MCF 10A (cell line): ENCODE measurements around the gene ASTN2. TPM values are rescaled to one million over a fixed set of nuclear protein-coding genes. Genes with fewer than 3 reads are reported as not detected.

Source experiments
- BruUV-seq: library from RNA; stranded (reverse); fragments of 400-500 nt; replicated peaks from 2 replicates; lab custom pipeline; 2021; lab: Mats Ljungman, UMichigan
- CTCF ChIA-PET: fragments of 300-600 bp; sonication (Branson Sonifier 250); formaldehyde crosslinking; extraction: SDS; loops from one replicate; lab custom pipeline; 2021; ENCODE audit warnings: antibody characterized with exemption, inconsistent platforms; lab: Yijun Ruan, JAX
- POLR2A ChIA-PET: fragments of 300-600, 350-650 bp; sonication (Branson Sonifier 250); formaldehyde crosslinking; extraction: SDS; loops from one replicate; lab custom pipeline; 2020; ENCODE audit warnings: antibody characterized with exemption, inconsistent platforms; lab: Yijun Ruan, JAX
- DNase-seq: peaks from one replicate; pipeline ENCODE4 v3.0.0-alpha.2; 2018; ENCODE audit not compliant: unreplicated experiment
- H3K27ac Mint-ChIP-seq: one replicate; pipeline ENCODE4 v1.8.0; 2022; ENCODE audit warnings: mild to moderate bottlenecking, low read depth, mixed read lengths; ENCODE audit not compliant: unreplicated experiment
- H3K27me3 Mint-ChIP-seq: one replicate; pipeline ENCODE4 v1.8.0; 2022; ENCODE audit warnings: mixed read lengths; ENCODE audit not compliant: insufficient read depth, unreplicated experiment
- H3K36me3 Mint-ChIP-seq: one replicate; pipeline ENCODE4 v1.8.0; 2022; ENCODE audit warnings: mild to moderate bottlenecking, moderate library complexity, mixed read lengths; ENCODE audit not compliant: insufficient read depth, unreplicated experiment
- H3K4me1 Mint-ChIP-seq: one replicate; pipeline ENCODE4 v1.8.0; 2022; ENCODE audit warnings: mixed read lengths; ENCODE audit not compliant: insufficient read depth, unreplicated experiment
- H3K4me3 Mint-ChIP-seq: one replicate; pipeline ENCODE4 v1.8.0; 2022; ENCODE audit warnings: mild to moderate bottlenecking, moderate library complexity, mixed read lengths; ENCODE audit not compliant: unreplicated experiment
- H3K9me3 Mint-ChIP-seq: one replicate; pipeline ENCODE4 v1.8.0; 2022; ENCODE audit warnings: mixed read lengths; ENCODE audit not compliant: unreplicated experiment
- CTCF ChIP-seq: fragments of 200-600 bp; IDR thresholded peaks from one replicate; pipeline ENCODE4 v1.8.0; 2022; ENCODE audit warnings: antibody characterized with exemption, mild to moderate bottlenecking; ENCODE audit not compliant: unreplicated experiment
- intact Hi-C: fragments of 100-400 bp; cut with micrococcal nuclease; formaldehyde crosslinking; loops from 2 replicates; pipeline ENCODE4 v1.14.1; 2022
- total RNA-seq: library from RNA; stranded (reverse); gene quantifications from 2 replicates; pipeline ENCODE4 v1.2.3, GENCODE V29; 2022

ASTN2 gene
- total RNA-seq, 1 experiment from 2014 or later: 1.8 TPM

GRCh38 chr9:117028103-117028858 lies 386.6 kb downstream of the ASTN2 start:
- ChIA-PET POLR2A (no interaction called here), CTCF (interaction anchor here (0.6 to 0.7 kb wide), 2 partner anchors 46 to 601 kb away, joined by 3 read pairs; no protein-coding TSS in a partner anchor)
- Mint-ChIP-seq H3K36me3 (no peaks in the 10 kb centered on the region), H3K27ac (no peak overlapping the region), H3K9me3 (no peaks in the 10 kb centered on the region), H3K4me3 (no peak overlapping the region), H3K27me3 (no peaks in the 10 kb centered on the region), H3K4me1 (no peaks in the 10 kb centered on the region)
- BruUV-seq: no TSS peak
- no peak for DNase-seq
- intact Hi-C loops: no loop called here
- TF ChIP-seq CTCF: no peak

- DNase-seq: peak; percentile 20
- Mint-ChIP-seq H3K27me3 (no peaks in the 10 kb centered on the region), H3K4me1 (no peaks in the 10 kb centered on the region), H3K4me3 (no peak overlapping the region), H3K36me3 (no peaks in the 10 kb centered on the region), H3K9me3 (no peaks in the 10 kb centered on the region), H3K27ac (no peak overlapping the region)
- POLR2A ChIA-PET: interaction anchor here (0.5 kb wide), 1 partner anchor 383 kb away, joined by 3 read pairs; no protein-coding TSS in a partner anchor
- CTCF ChIA-PET: interaction anchor here (1.1 to 1.2 kb wide), 2 partner anchors 160 to 286 kb away, joined by 3 to 4 read pairs; no protein-coding TSS in a partner anchor
- no TSS peak for BruUV-seq
- no peak for TF ChIP-seq CTCF
- intact Hi-C loops: no loop called here
Measured at GRCh38 chr9:117021906-117022305, 393.0 kb downstream of the ASTN2 start.

- ChIA-PET CTCF (interaction anchor here (0.7 to 0.8 kb wide), 2 partner anchors 106 to 306 kb away, joined by 3 to 4 read pairs; no protein-coding TSS in a partner anchor), POLR2A (no interaction called here)
- BruUV-seq: no TSS peak
- no peak for TF ChIP-seq CTCF
- no peaks in the 10 kb centered on the region for H3K9me3 Mint-ChIP-seq
- DNase-seq: no peak
- no peak overlapping the region for H3K27ac Mint-ChIP-seq
- H3K36me3 Mint-ChIP-seq: no peaks in the 10 kb centered on the region
- intact Hi-C loops: no loop called here
- H3K4me1 Mint-ChIP-seq: no peaks in the 10 kb centered on the region
- H3K4me3 Mint-ChIP-seq: no peak overlapping the region
- no peaks in the 10 kb centered on the region for H3K27me3 Mint-ChIP-seq
Measured at GRCh38 chr9:117018966-117019617, 395.8 kb downstream of the ASTN2 start.

GRCh38 chr9:117017414-117017985 lies 397.4 kb downstream of the ASTN2 start:
- Mint-ChIP-seq H3K27ac (no peak overlapping the region), H3K4me1 (no peaks in the 10 kb centered on the region), H3K36me3 (no peaks in the 10 kb centered on the region), H3K4me3 (no peak overlapping the region), H3K9me3 (peaks cover under 1% of the 10 kb centered on the region), H3K27me3 (no peaks in the 10 kb centered on the region)
- no peak for DNase-seq
- ChIA-PET CTCF (interaction anchor here (0.6 to 1.2 kb wide), 3 partner anchors 8 to 98 kb away, joined by 3 to 5 read pairs (median 4); no protein-coding TSS in a partner anchor), POLR2A (no interaction called here)
- no TSS peak for BruUV-seq
- intact Hi-C loops: no loop called here
- no peak for TF ChIP-seq CTCF
